Stomach smooth muscle (tissue), 2 donors: ENCODE data around the gene HACD1.

Experiments
- H3K27ac ChIP-seq: one replicate; pipeline ENCODE4 v1.7.0; 2013; ENCODE audit warnings: mild to moderate bottlenecking, low read length, inconsistent platforms
- H3K27me3 ChIP-seq, 2 donors: one replicate each; pipeline ENCODE4 v1.7.0; 2013; ENCODE audit warnings: low read length in 2 of 2; ENCODE audit not compliant: insufficient read depth in 2 of 2, control insufficient read depth in 1 of 2
- H3K36me3 ChIP-seq, 2 donors: one replicate each; pipeline ENCODE4 v1.7.0; 2013; ENCODE audit warnings: low read length in 2 of 2; ENCODE audit not compliant: control insufficient read depth in 2 of 2, insufficient read depth in 2 of 2
- H3K4me1 ChIP-seq: one replicate; pipeline ENCODE4 v1.7.0; 2013; ENCODE audit warnings: low read length; ENCODE audit not compliant: control insufficient read depth, insufficient read depth
- H3K4me3 ChIP-seq, 2 donors: one replicate each; pipeline ENCODE4 v1.7.0; 2013; ENCODE audit warnings: low read length in 2 of 2
- H3K9ac ChIP-seq, 2 donors: one replicate each; pipeline ENCODE4 v1.7.0; 2013; ENCODE audit warnings: low read length in 2 of 2, mild to moderate bottlenecking in 1 of 2
- H3K9me3 ChIP-seq, 2 donors: one replicate each; pipeline ENCODE4 v1.7.0; 2013; ENCODE audit warnings: low read length in 2 of 2; ENCODE audit not compliant: control insufficient read depth in 2 of 2
- donor health status: healthy.
- donor health status: Pancreatic carcinoma.

Gene HACD1

DNA sequence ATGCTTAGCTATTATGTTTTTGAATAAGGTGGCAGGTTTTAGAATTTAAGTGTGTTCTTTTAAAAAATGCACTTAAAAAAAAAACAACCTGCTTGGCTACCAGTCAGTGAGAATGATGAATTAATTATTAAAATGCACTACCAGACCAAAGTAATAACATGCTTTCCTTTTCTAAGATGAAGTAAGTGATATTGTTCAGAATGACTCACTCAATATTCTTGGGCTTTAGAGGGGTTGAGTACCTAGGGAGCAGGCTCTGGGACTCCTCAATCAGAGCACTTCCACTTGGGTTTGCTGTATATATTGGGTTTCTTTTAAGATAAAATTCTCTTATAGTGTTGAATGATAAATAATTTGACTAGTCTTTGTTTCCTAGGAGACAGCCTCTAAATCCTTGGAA is 35.4 kb upstream of the HACD1 start:
- H3K9ac ChIP-seq = no peak overlapping the region
- H3K9me3 ChIP-seq = no peaks in the 10 kb centered on the region
- no peaks in the 10 kb centered on the region for H3K4me1 ChIP-seq
- no peak overlapping the region for H3K4me3 ChIP-seq
- H3K27ac ChIP-seq = no peak overlapping the region
- H3K36me3 ChIP-seq = no peaks in the 10 kb centered on the region
- H3K27me3 ChIP-seq = no peaks in the 10 kb centered on the region

DNA sequence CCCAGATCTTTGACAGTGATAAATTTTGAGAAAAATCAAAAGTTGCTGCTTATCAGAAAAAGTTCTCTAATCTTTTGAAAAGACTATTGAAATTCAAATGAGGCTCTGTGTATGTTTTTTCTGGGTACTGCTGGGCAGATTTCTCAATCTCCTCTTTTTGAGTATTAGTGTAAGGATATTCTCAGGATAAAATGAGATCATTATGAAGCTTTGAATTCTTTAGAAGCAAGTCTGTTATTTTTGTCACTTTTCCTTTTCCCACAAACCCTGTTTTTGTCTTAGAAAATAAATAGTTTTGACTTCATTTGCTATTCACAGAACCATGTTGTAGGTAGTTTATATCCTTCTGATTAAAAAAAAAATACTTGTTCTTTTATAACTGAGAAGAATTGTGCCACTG is 34.7 kb upstream of the HACD1 start:
- Histone ChIP-seq H3K27me3 (no peaks in the 10 kb centered on the region), H3K27ac (no peak overlapping the region), H3K9ac (no peak overlapping the region), H3K4me3 (no peak overlapping the region), H3K4me1 (no peaks in the 10 kb centered on the region), H3K9me3 (no peaks in the 10 kb centered on the region), H3K36me3 (no peaks in the 10 kb centered on the region)

DNA sequence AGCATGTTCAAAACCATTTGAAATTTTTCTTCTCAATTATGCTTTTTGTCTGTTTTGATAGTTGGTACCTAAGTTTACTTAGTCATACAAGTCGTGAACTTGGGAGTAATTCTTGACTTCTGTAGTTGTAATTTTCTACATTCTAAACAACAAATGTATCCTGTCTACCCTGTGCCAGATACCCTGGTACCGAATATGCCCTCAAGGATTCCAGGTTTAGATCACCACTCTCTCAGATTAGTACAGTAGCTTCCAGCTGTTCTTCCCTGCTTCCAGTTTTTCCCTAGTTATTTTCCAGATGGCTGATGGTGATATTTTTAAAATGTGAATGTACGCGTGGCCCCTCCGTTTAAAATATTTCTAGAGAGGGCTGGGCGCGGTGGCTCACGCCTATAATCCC is 33.2 kb upstream of the HACD1 start:
- no peak overlapping the region for H3K27ac ChIP-seq
- no peak overlapping the region for H3K4me3 ChIP-seq
- no peaks in the 10 kb centered on the region for H3K27me3 ChIP-seq
- peaks cover 2% of the 10 kb centered on the region for H3K4me1 ChIP-seq
- no peak overlapping the region for H3K9ac ChIP-seq
- no peaks in the 10 kb centered on the region for H3K36me3 ChIP-seq
- H3K9me3 ChIP-seq = no peaks in the 10 kb centered on the region

DNA sequence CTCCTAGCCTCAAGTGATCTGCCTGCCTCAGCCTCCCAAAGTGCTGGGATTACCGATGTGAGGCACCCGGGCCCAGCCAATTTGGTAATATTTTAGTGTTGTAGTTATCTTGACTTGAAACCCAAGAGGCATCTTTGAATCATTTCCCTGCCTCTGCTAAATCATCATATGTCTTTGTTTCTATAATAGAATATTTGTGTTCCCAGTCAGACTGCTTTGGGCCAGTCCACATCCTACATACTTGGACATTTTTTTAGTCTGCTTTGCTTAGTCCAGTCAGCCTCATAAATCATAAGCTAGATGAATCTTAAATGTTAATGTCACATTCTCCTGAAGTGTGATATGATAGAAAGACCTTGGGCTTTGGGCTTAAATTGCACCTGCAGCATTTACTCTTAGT is 32.7 kb upstream of the HACD1 start:
- no peak overlapping the region for H3K9ac ChIP-seq
- no peaks in the 10 kb centered on the region for H3K9me3 ChIP-seq
- H3K27ac ChIP-seq = no peak overlapping the region
- H3K36me3 ChIP-seq = no peaks in the 10 kb centered on the region
- H3K27me3 ChIP-seq = no peaks in the 10 kb centered on the region
- H3K4me3 ChIP-seq = no peak overlapping the region
- peaks cover 3% of the 10 kb centered on the region for H3K4me1 ChIP-seq

DNA sequence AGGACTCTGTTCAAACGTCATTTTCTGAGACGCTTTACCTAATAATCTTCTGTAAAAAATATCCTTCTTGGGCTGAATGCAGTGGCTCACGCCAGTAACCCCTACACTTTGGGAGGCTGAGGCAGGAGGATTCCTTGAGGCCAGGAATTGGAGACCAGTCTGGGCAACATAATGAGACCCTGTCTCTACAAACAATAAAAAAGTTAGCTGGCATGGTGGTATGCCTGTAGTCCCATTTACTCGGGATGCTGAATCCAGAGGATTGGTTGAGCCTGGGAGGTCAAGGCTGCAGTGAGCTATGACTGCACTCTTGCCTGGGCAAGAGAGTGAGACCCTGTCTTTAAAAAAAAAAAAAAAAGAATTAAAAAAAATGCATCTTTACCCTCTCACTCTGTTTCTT is 31.9 kb upstream of the HACD1 start:
- H3K4me1 ChIP-seq = peaks cover 6% of the 10 kb centered on the region
- H3K27ac ChIP-seq = no peak overlapping the region
- H3K4me3 ChIP-seq = no peak overlapping the region
- no peaks in the 10 kb centered on the region for H3K36me3 ChIP-seq
- no peak overlapping the region for H3K9ac ChIP-seq
- H3K27me3 ChIP-seq = no peaks in the 10 kb centered on the region
- no peaks in the 10 kb centered on the region for H3K9me3 ChIP-seq

DNA sequence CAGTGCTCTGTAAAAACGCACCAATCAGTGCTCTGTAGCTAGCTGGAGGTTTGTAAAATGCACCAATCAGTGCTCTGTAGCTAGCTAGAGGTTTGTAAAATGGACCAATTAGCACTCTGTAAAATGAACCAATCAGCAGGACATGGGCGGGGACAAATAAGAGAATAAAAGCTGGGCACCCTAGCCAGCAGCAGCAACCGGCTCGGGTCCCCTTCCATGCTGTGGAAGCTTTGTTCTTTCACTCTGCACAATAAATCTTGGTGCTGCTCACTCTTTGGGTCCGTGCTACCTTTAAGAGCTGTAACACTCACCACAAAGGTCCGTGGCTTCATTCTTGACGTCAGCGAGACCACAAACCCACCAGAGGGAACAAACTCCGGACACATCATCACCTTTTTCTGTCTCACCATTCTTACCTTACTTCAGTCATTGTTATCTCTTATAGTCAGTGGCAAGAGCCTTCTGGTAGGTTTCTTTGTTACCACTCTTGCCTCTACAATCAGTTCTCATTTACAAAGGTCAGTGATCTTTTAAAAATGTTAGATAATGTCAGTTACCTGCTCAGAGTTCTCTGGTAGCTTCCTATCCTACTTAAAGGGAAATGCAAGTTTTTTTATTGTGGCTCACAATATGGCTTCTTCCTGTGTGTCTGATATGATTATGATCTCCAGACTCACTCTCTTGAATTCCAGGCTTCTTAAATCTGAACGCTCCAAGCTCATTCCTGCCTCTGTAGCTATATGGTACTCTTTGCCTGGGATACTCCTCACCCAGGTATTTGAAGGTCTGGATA is 31.3 kb upstream of the HACD1 start:
- H3K4me3 ChIP-seq = no peak overlapping the region
- peaks cover 6% of the 10 kb centered on the region for H3K4me1 ChIP-seq
- H3K36me3 ChIP-seq = no peaks in the 10 kb centered on the region
- no peaks in the 10 kb centered on the region for H3K9me3 ChIP-seq
- H3K27ac ChIP-seq = no peak overlapping the region
- no peaks in the 10 kb centered on the region for H3K27me3 ChIP-seq
- no peak overlapping the region for H3K9ac ChIP-seq

DNA sequence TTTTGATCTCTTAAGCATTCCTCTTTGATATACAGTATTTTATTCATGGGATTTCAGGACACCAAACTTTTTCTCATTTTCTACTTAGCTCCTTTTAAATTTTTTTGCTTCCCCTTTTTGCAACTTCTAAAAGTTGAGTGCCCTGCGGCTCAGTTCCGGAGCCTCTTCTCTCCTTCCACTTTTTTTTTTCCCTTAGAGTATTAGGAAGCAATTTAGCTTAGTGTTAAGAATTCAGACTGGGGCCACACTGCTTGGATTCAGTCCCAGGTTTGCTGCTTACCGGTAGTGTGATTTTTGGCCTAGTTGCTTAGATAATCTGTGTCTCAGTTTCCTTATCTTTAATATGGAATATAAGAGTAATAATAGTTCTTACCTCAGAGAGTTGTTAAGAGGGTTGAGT is 30.2 kb upstream of the HACD1 start:
- Histone ChIP-seq H3K27ac (no peak overlapping the region), H3K27me3 (no peaks in the 10 kb centered on the region), H3K4me1 (peaks cover 6% of the 10 kb centered on the region), H3K9me3 (no peaks in the 10 kb centered on the region), H3K36me3 (no peaks in the 10 kb centered on the region), H3K4me3 (no peak overlapping the region), H3K9ac (no peak overlapping the region)

DNA sequence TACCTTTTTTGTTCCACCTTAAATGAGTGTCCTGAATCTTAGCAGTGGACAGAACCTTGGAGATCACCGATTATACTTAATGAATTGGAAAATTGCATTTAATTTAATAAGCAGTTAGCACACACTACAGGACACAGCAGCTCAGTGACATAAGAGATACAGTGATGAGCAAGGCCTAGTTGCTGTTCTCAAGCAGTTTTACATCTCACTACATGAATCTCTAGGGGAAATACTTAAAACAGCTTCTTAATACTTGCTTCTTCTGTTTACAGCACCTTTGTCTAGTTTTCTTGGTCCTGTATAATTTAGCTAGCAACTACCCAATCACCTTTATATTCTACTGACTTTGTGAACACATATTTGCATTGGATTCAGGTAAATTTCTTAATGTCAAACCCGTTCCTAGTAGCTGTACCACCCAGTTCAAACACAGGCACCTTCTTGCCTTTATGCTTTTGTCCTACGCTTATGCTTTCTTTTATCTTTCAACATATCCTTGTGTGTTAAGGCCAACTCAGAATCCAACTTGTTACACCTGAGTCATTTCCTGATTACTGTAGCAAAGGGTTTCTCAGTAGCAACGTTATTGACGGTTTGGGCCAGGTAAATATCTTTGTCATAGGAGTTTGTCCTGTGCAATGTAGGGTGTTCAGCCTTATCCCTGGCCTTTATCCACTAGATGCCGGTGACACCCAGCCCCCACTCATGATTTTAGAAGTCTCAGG is 28.6 kb upstream of the HACD1 start:
- Histone ChIP-seq H3K9me3 (no peaks in the 10 kb centered on the region), H3K27me3 (no peaks in the 10 kb centered on the region), H3K36me3 (no peaks in the 10 kb centered on the region), H3K4me1 (peaks cover 6% of the 10 kb centered on the region), H3K27ac (no peak overlapping the region), H3K4me3 (peak overlapping the region; percentile 62 to 100), H3K9ac (peak overlapping the region in 1 of 2 donors; percentile 95)

DNA sequence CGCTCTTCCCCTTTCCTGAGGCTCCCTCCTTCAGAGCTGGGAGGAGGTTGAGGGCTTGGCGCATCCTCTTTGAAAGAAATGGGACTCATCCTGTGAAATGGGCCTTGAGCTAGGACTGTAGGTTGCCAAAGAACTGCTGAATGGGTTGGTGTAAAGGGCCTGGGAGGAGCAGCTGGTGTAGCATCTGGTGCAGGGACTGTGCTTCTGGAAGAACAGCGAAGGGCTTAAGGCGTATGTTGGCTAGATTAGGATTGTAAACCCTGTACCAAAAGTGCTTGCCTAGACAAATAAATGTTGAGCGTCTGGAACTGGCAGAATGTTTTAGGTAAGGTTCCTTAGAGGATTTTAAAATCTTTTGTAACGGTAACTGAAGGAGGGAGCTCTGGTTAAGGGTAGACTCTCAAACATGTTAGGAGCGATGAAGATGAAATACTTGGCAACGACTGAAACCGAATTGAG is 27.3 kb upstream of the HACD1 start:
- no peaks in the 10 kb centered on the region for H3K36me3 ChIP-seq
- H3K4me3 ChIP-seq = peak overlapping the region; percentile 97 to 100
- peak overlapping the region; percentile 95 to 99 for H3K9ac ChIP-seq
- no peaks in the 10 kb centered on the region for H3K27me3 ChIP-seq
- H3K4me1 ChIP-seq = peaks cover 6% of the 10 kb centered on the region
- H3K9me3 ChIP-seq = no peaks in the 10 kb centered on the region
- H3K27ac ChIP-seq = peak overlapping the region; percentile 98

DNA sequence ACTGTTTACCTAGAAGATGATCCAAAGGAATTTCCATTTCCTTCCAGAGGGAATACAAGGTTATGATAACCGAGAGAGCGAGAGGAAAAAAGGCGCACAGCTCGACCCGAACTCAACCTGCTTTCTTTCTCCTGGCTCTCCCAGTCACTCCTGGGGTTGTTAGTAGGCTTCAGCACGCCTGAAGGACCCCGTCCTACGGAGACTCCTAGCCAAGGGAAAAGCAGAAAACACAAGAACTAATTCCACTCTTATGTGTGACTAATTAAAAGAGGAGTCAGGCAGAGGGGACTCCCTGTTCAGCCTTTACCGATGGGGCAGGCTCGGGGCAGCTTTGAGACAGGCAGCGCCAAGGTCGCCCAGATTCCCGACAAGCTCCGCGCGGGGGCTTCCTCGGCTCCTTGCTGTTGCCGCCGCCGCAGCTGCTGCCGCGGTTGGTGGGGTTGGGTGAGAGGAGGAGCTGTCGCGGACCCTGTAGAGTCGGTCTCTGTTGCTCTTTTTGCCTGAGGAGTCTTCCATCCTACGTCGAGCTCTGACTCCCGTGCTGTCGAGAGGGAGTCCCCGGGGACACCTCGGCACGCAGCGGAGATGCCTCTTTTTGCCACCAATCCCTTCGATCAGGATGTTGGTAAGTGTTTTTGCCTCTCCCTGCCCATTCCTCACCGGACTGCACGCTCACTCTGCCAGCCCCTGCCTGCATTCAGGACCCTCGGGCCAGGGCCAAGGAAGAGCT is 26.7 kb upstream of the HACD1 start, which contains the start of gene STAM:
TSS of gene STAM (plus strand) at position 397 of the 730 bp plus-strand sequence. CDS start at position 586, 189 bp downstream.
- Histone ChIP-seq H3K27me3 (no peaks in the 10 kb centered on the region), H3K4me1 (peaks cover 6% of the 10 kb centered on the region), H3K9ac (peak within 1 kb of the TSS; percentile 95 to 99), H3K4me3 (peak within 1 kb of the TSS; percentile 97 to 100), H3K9me3 (no peaks in the 10 kb centered on the region), H3K27ac (peak within 1 kb of the TSS; percentile 98), H3K36me3 (no peaks in the 10 kb centered on the region)
